HepG2 (cell line): ENCODE measurements around the gene MYADML2. TPM values are rescaled to one million over a fixed set of nuclear protein-coding genes. Genes with fewer than 3 reads are reported as not detected.

Source experiments
- HOXA3 ChIP-seq: sonication (generic); formaldehyde crosslinking; IDR thresholded peaks from 2 replicates; pipeline ENCODE4 v1.5.0; 2020; ENCODE audit warnings: missing genetic modification reagents
- ISL2 ChIP-seq: sonication (generic); formaldehyde crosslinking; IDR thresholded peaks from 2 replicates; pipeline ENCODE4 v1.5.0; 2020; ENCODE audit warnings: missing genetic modification reagents
- KLF12 ChIP-seq: sonication (generic); formaldehyde crosslinking; IDR thresholded peaks from 2 replicates; pipeline ENCODE4 v1.4.0; 2020; ENCODE audit warnings: missing genetic modification reagents, borderline replicate concordance
- MYC ChIP-seq: sonication (generic); formaldehyde crosslinking; IDR thresholded peaks from 2 replicates; pipeline ENCODE4 v1.9.0; 2021; ENCODE audit warnings: missing genetic modification reagents, borderline replicate concordance
- PAX8 ChIP-seq: sonication (generic); formaldehyde crosslinking; IDR thresholded peaks from 2 replicates; pipeline ENCODE4 v1.8.0; 2022; ENCODE audit warnings: mild to moderate bottlenecking, missing genetic modification reagents, borderline replicate concordance
- SRF ChIP-seq: IDR thresholded peaks from 2 replicates; pipeline ENCODE4 v1.6.1; 2011; ENCODE audit warnings: mild to moderate bottlenecking, low read depth, low read length, moderate library complexity
- YEATS2 ChIP-seq: sonication (generic); formaldehyde crosslinking; IDR thresholded peaks from 2 replicates; pipeline ENCODE4 v1.4.0; 2020; ENCODE audit warnings: missing genetic modification reagents, borderline replicate concordance
- ZC3H13 ChIP-seq: sonication (generic); formaldehyde crosslinking; IDR thresholded peaks from 2 replicates; pipeline ENCODE4 v1.8.1; 2023; ENCODE audit warnings: mild to moderate bottlenecking, missing genetic modification reagents, moderate library complexity
- ZNF33A ChIP-seq: sonication (generic); formaldehyde crosslinking; IDR thresholded peaks from 2 replicates; pipeline ENCODE4 v1.5.1; 2020; ENCODE audit warnings: missing genetic modification reagents, mild to moderate bottlenecking, moderate library complexity, borderline replicate concordance
- ZNF546 ChIP-seq: sonication (generic); formaldehyde crosslinking; conservative IDR thresholded peaks from 2 replicates; pipeline ENCODE4 v1.8.1; 2023; ENCODE audit warnings: mild to moderate bottlenecking, missing genetic modification reagents
- ZNF564 ChIP-seq: sonication (generic); formaldehyde crosslinking; IDR thresholded peaks from 2 replicates; pipeline ENCODE4 v1.8.1; 2023; ENCODE audit warnings: mild to moderate bottlenecking, missing genetic modification reagents
- ZNF747 ChIP-seq: sonication (generic); formaldehyde crosslinking; IDR thresholded peaks from 2 replicates; pipeline ENCODE4 v1.8.1; 2023; ENCODE audit warnings: missing genetic modification reagents, mild to moderate bottlenecking, borderline replicate concordance
- ZSCAN31 ChIP-seq: sonication (generic); formaldehyde crosslinking; IDR thresholded peaks from 2 replicates; pipeline ENCODE4 v1.5.0; 2020; ENCODE audit warnings: low read depth, mild to moderate bottlenecking, missing genetic modification reagents
- ZZZ3 ChIP-seq: sonication (generic); formaldehyde crosslinking; IDR thresholded peaks from 2 replicates; pipeline ENCODE4 v1.4.0; 2020; ENCODE audit warnings: missing genetic modification reagents, mild to moderate bottlenecking, borderline replicate concordance
- polyA plus RNA-seq, 8 experiments: library from polyadenylated mRNA; depleted of rRNA in 3 of 8; stranded (reverse) in 7 of 8; unstranded in 1 of 8; fragments of >200 nt; fragmentation: Illumina TruSeq in 4 of 8; extraction: Trizol in 4 of 8; gene quantifications; 2 replicates each; pipeline versions ENCODE4 v1.2.1 to v1.2.3, GENCODE V29; 2011 to 2016; ENCODE audit warnings: low read depth in 4 of 8, missing spikeins in 1 of 8, mixed read lengths in 1 of 8; ENCODE audit not compliant: insufficient read depth in 1 of 8
- total RNA-seq, 5 experiments: library from RNA; depleted of rRNA; stranded (reverse); fragments of >200 nt; fragmentation: Illumina TruSeq; extraction: Trizol; gene quantifications; 2 replicates each; pipeline ENCODE4 v1.2.3, GENCODE V29; 2016; ENCODE audit warnings: low read depth in 1 of 5
- TF ChIP-seq, protein P1 (sequence below): sonication (generic); formaldehyde crosslinking; IDR thresholded peaks from 2 replicates; pipeline ENCODE4 v1.4.0; 2020; ENCODE audit warnings: missing genetic modification reagents
- TF ChIP-seq, protein P2 (sequence below): sonication (generic); formaldehyde crosslinking; IDR thresholded peaks from 2 replicates; pipeline ENCODE4 v1.4.0; 2020; ENCODE audit warnings: mild to moderate bottlenecking, low read depth, missing genetic modification reagents
- TF ChIP-seq, protein P3 (sequence below): sonication (generic); formaldehyde crosslinking; IDR thresholded peaks from 2 replicates; pipeline ENCODE4 v1.4.0; 2020; ENCODE audit warnings: missing genetic modification reagents, borderline replicate concordance
- TF ChIP-seq, protein P4 (sequence below): sonication (generic); formaldehyde crosslinking; IDR thresholded peaks from 2 replicates; pipeline ENCODE4 v1.5.0; 2020; ENCODE audit warnings: missing genetic modification reagents

MYADML2 gene
- total and polyA plus RNA-seq, 2 of the 13 experiments (the other 11 are each of a cell fraction or from before 2014, with no cell fraction given) = not detected

DNA sequence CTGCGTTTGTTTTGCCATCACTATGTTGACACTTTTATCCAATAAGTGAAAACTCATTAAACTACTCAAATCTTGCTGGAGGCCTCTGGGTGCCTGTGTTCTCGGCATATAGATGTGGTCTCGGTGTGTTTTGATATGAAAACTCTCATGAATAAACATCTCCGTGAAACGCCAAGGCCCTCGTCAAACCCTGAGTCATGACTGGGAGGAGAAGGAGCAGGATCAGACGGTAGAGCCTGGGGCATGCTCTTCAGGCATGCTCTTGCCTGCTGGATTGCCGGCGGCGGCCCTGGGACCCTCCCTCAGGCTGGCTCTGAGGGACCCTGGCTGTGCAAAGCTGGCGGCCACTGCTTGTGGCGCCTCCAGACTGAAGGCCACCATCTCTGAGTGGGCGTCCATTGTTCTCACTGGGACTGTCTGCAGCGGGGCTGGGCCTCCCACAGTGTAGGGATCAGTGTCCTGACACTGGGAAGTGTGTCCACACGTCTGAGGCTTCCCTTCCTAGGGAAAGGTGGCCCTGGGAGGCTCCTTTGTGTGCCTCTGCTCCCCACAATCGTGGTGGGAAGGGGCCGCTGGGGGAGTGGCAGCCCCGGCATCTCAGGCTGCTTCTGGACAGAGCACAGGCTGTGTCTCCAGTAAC is 46.7 kb downstream of the MYADML2 start (continued):
- TF ChIP-seq, protein P1, sequence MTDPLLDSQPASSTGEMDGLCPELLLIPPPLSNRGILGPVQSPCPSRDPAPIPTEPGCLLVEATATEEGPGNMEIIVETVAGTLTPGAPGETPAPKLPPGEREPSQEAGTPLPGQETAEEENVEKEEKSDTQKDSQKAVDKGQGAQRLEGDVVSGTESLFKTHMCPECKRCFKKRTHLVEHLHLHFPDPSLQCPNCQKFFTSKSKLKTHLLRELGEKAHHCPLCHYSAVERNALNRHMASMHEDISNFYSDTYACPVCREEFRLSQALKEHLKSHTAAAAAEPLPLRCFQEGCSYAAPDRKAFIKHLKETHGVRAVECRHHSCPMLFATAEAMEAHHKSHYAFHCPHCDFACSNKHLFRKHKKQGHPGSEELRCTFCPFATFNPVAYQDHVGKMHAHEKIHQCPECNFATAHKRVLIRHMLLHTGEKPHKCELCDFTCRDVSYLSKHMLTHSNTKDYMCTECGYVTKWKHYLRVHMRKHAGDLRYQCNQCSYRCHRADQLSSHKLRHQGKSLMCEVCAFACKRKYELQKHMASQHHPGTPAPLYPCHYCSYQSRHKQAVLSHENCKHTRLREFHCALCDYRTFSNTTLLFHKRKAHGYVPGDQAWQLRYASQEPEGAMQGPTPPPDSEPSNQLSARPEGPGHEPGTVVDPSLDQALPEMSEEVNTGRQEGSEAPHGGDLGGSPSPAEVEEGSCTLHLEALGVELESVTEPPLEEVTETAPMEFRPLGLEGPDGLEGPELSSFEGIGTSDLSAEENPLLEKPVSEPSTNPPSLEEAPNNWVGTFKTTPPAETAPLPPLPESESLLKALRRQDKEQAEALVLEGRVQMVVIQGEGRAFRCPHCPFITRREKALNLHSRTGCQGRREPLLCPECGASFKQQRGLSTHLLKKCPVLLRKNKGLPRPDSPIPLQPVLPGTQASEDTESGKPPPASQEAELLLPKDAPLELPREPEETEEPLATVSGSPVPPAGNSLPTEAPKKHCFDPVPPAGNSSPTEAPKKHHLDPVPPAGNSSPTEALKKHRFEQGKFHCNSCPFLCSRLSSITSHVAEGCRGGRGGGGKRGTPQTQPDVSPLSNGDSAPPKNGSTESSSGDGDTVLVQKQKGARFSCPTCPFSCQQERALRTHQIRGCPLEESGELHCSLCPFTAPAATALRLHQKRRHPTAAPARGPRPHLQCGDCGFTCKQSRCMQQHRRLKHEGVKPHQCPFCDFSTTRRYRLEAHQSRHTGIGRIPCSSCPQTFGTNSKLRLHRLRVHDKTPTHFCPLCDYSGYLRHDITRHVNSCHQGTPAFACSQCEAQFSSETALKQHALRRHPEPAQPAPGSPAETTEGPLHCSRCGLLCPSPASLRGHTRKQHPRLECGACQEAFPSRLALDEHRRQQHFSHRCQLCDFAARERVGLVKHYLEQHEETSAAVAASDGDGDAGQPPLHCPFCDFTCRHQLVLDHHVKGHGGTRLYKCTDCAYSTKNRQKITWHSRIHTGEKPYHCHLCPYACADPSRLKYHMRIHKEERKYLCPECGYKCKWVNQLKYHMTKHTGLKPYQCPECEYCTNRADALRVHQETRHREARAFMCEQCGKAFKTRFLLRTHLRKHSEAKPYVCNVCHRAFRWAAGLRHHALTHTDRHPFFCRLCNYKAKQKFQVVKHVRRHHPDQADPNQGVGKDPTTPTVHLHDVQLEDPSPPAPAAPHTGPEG (CRISPR knock-in tag) = 0 out of 2 replicates have a peak, but pooled peaks have one; percentile 17
- TF ChIP-seq, protein P2, sequence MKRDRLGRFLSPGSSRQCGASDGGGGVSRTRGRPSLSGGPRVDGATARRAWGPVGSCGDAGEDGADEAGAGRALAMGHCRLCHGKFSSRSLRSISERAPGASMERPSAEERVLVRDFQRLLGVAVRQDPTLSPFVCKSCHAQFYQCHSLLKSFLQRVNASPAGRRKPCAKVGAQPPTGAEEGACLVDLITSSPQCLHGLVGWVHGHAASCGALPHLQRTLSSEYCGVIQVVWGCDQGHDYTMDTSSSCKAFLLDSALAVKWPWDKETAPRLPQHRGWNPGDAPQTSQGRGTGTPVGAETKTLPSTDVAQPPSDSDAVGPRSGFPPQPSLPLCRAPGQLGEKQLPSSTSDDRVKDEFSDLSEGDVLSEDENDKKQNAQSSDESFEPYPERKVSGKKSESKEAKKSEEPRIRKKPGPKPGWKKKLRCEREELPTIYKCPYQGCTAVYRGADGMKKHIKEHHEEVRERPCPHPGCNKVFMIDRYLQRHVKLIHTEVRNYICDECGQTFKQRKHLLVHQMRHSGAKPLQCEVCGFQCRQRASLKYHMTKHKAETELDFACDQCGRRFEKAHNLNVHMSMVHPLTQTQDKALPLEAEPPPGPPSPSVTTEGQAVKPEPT (CRISPR knock-in tag) = no peak
- TF ChIP-seq YEATS2 (CRISPR knock-in tag) (no peak), HOXA3 (0 out of 2 replicates have a peak, but pooled peaks have one; percentile 17), ISL2 (CRISPR knock-in tag) (no peak), ZNF546 (CRISPR knock-in tag) (no peak), MYC (CRISPR knock-in tag) (peak; percentile 12; the same call in 1 of the 2 replicates), ZNF564 (CRISPR knock-in tag) (0 out of 2 replicates have a peak, but pooled peaks have one; percentile 13), KLF12 (CRISPR knock-in tag) (no peak), ZC3H13 (CRISPR knock-in tag) (peak; percentile 63), ZZZ3 (CRISPR knock-in tag) (no peak), ZNF747 (CRISPR knock-in tag) (0 out of 2 replicates have a peak, but pooled peaks have one; percentile 29), PAX8 (CRISPR knock-in tag) (no peak), ZSCAN31 (CRISPR knock-in tag) (0 out of 2 replicates have a peak, but pooled peaks have one; percentile 10), SRF (no peak), ZNF33A (CRISPR knock-in tag) (no peak)
- TF ChIP-seq, protein P3, sequence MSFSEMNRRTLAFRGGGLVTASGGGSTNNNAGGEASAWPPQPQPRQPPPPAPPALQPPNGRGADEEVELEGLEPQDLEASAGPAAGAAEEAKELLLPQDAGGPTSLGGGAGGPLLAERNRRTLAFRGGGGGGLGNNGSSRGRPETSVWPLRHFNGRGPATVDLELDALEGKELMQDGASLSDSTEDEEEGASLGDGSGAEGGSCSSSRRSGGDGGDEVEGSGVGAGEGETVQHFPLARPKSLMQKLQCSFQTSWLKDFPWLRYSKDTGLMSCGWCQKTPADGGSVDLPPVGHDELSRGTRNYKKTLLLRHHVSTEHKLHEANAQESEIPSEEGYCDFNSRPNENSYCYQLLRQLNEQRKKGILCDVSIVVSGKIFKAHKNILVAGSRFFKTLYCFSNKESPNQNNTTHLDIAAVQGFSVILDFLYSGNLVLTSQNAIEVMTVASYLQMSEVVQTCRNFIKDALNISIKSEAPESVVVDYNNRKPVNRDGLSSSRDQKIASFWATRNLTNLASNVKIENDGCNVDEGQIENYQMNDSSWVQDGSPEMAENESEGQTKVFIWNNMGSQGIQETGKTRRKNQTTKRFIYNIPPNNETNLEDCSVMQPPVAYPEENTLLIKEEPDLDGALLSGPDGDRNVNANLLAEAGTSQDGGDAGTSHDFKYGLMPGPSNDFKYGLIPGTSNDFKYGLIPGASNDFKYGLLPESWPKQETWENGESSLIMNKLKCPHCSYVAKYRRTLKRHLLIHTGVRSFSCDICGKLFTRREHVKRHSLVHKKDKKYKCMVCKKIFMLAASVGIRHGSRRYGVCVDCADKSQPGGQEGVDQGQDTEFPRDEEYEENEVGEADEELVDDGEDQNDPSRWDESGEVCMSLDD (CRISPR knock-in tag) = no peak
- TF ChIP-seq, protein P4, sequence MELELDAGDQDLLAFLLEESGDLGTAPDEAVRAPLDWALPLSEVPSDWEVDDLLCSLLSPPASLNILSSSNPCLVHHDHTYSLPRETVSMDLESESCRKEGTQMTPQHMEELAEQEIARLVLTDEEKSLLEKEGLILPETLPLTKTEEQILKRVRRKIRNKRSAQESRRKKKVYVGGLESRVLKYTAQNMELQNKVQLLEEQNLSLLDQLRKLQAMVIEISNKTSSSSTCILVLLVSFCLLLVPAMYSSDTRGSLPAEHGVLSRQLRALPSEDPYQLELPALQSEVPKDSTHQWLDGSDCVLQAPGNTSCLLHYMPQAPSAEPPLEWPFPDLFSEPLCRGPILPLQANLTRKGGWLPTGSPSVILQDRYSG (CRISPR knock-in tag) = no peak
